ENCODE results near the gene PDZD7.

GRCh38 chr10:100999742-101000126 is 31.2 kb downstream of the PDZD7 start, which contains the start of gene LZTS2:
- TF ChIP-seq ZNF121 (tag by site-specific recombination; IDR thresholded peaks at IDR 0.05) (no peak), SALL2 (tag by site-specific recombination; IDR thresholded peaks at IDR 0.05; ENCODE audit: borderline replicate concordance) (no peak), BCL11A (tag by site-specific recombination; IDR thresholded peaks at IDR 0.05; ENCODE audit: low read depth) (no peak), ZNF114 (tag by site-specific recombination; IDR thresholded peaks at IDR 0.05) (no peak), HOXA7 (CRISPR knock-in tag; IDR thresholded peaks at IDR 0.05; ENCODE audit: borderline replicate concordance) (no peak), ZNF777 (tag by site-specific recombination; IDR thresholded peaks at IDR 0.05; ENCODE audit: borderline replicate concordance) (no peak), ZNF398 (tag by site-specific recombination; IDR thresholded peaks at IDR 0.05) (no peak)
